H9 (cell line): ENCODE results near the gene RCAN2. TPM values are rescaled to one million over a fixed set of nuclear protein-coding genes. Genes with fewer than 3 reads are reported as not detected.

Experiments
- DNase-seq: peaks from one replicate; pipeline ENCODE4 v3.0.0-alpha.2; 2017
- H2AFZ ChIP-seq: one replicate; pipeline ENCODE4 v1.6.1; 2013; ENCODE audit warnings: mild to moderate bottlenecking, low read length, control low read depth, moderate library complexity
- H2AK5ac ChIP-seq: 2 replicates; pipeline ENCODE4 v1.6.1; 2013; ENCODE audit warnings: low read length, control low read depth, mixed read lengths; ENCODE audit not compliant: insufficient read length
- H2BK120ac ChIP-seq: one replicate; pipeline ENCODE4 v1.6.1; 2013; ENCODE audit warnings: low read depth, mild to moderate bottlenecking, low read length, control low read depth, inconsistent platforms; ENCODE audit not compliant: poor library complexity, severe bottlenecking
- H2BK12ac ChIP-seq: 2 replicates; pipeline ENCODE4 v1.6.1; 2013; ENCODE audit warnings: low read length, control low read depth, mixed read lengths, low read depth; ENCODE audit not compliant: insufficient read length
- H2BK15ac ChIP-seq: 2 replicates; pipeline ENCODE4 v1.6.1; 2013; ENCODE audit warnings: low read depth, low read length, control low read depth
- H2BK20ac ChIP-seq: one replicate; pipeline ENCODE4 v1.6.1; 2013; ENCODE audit warnings: low read depth, mild to moderate bottlenecking, low read length, control low read depth, inconsistent platforms; ENCODE audit not compliant: poor library complexity, severe bottlenecking
- H2BK5ac ChIP-seq: 2 replicates; pipeline ENCODE4 v1.6.1; 2013; ENCODE audit warnings: low read length, control low read depth, mixed read lengths; ENCODE audit not compliant: insufficient read length
- H3K14ac ChIP-seq: 2 replicates; pipeline ENCODE4 v1.6.1; 2013; ENCODE audit warnings: low read length, control low read depth; ENCODE audit not compliant: insufficient read depth
- H3K18ac ChIP-seq: 2 replicates; pipeline ENCODE4 v1.6.1; 2013; ENCODE audit warnings: low read depth, mild to moderate bottlenecking, mixed read lengths, low read length, control low read depth; ENCODE audit not compliant: insufficient read length
- H3K23ac ChIP-seq: 2 replicates; pipeline ENCODE4 v1.6.1; 2013; ENCODE audit warnings: low read length, control low read depth, mixed read lengths, low read depth; ENCODE audit not compliant: insufficient read length
- H3K23me2 ChIP-seq: 2 replicates; pipeline ENCODE4 v1.6.1; 2013; ENCODE audit warnings: low read depth, mild to moderate bottlenecking, mixed read lengths, low read length, control low read depth; ENCODE audit not compliant: insufficient read length, poor library complexity, severe bottlenecking
- H3K27ac ChIP-seq: 2 replicates; pipeline ENCODE4 v1.5.1; 2013; ENCODE audit warnings: low read length, control low read depth, mixed read lengths, low read depth; ENCODE audit not compliant: insufficient read length
- H3K27me3 ChIP-seq: 2 replicates; pipeline ENCODE4 v1.6.1; 2013; ENCODE audit warnings: low read length, control low read depth, inconsistent platforms; ENCODE audit not compliant: insufficient read depth
- H3K4ac ChIP-seq: 2 replicates; pipeline ENCODE4 v1.6.1; 2013; ENCODE audit warnings: low read depth, mild to moderate bottlenecking, control low read depth, inconsistent platforms, low read length, moderate library complexity
- H3K4me1 ChIP-seq: 2 replicates; pipeline ENCODE4 v1.6.1; 2013; ENCODE audit warnings: low read length, control low read depth, inconsistent platforms; ENCODE audit not compliant: insufficient read depth
- H3K4me2 ChIP-seq: 2 replicates; pipeline ENCODE4 v1.6.1; 2013; ENCODE audit warnings: low read length, control low read depth, mixed read lengths; ENCODE audit not compliant: insufficient read length, insufficient read depth
- H3K56ac ChIP-seq: 2 replicates; pipeline ENCODE4 v1.6.1; 2013; ENCODE audit warnings: low read depth, mild to moderate bottlenecking, mixed read lengths, low read length, control low read depth; ENCODE audit not compliant: insufficient read length
- H3K79me1 ChIP-seq: 2 replicates; pipeline ENCODE4 v1.6.1; 2013; ENCODE audit warnings: low read depth, mild to moderate bottlenecking, moderate library complexity, low read length, control low read depth, inconsistent platforms; ENCODE audit not compliant: insufficient read depth, poor library complexity, severe bottlenecking
- H3K79me2 ChIP-seq: 2 replicates; pipeline ENCODE4 v1.6.1; 2013; ENCODE audit warnings: low read length, control low read depth, inconsistent platforms; ENCODE audit not compliant: insufficient read depth
- H3K9ac ChIP-seq: 2 replicates; pipeline ENCODE4 v1.6.1; 2013; ENCODE audit warnings: low read length, control low read depth, mixed read lengths; ENCODE audit not compliant: insufficient read length; ENCODE audit errors: extremely low read depth
- H3K9me3 ChIP-seq: one replicate; pipeline ENCODE4 v1.6.1; 2013; ENCODE audit warnings: low read depth, low read length, inconsistent platforms; ENCODE audit not compliant: control insufficient read depth
- H3T11ph ChIP-seq: one replicate; pipeline ENCODE4 v1.6.1; 2013; ENCODE audit warnings: mild to moderate bottlenecking, low read length, control low read depth, inconsistent platforms
- H4K20me1 ChIP-seq: one replicate; pipeline ENCODE4 v1.6.1; 2013; ENCODE audit not compliant: control insufficient read depth, insufficient read length, insufficient read depth
- H4K5ac ChIP-seq: 2 replicates; pipeline ENCODE4 v1.6.1; 2013; ENCODE audit warnings: low read depth, mild to moderate bottlenecking, mixed read lengths, low read length, control low read depth; ENCODE audit not compliant: insufficient read length
- H4K8ac ChIP-seq: replicated peaks from 2 replicates; pipeline ENCODE4 v1.6.1; 2013; ENCODE audit warnings: low read length, control low read depth, mixed read lengths, low read depth; ENCODE audit not compliant: insufficient read length
- H4K91ac ChIP-seq: 2 replicates; pipeline ENCODE4 v1.6.1; 2013; ENCODE audit warnings: low read depth, mild to moderate bottlenecking, moderate library complexity, mixed read lengths, low read length, control low read depth; ENCODE audit not compliant: insufficient read length
- H3K27ac Mint-ChIP-seq, 3 experiments: 2 replicates in 2 of 3; 3 replicates in 1 of 3; pipeline ENCODE4 v1.8.0; 2020 to 2021; ENCODE audit warnings: mixed read lengths in 3 of 3, mild to moderate bottlenecking in 1 of 3, moderate library complexity in 1 of 3
- H3K27me3 Mint-ChIP-seq: 2 replicates; pipeline ENCODE4 v1.8.0; 2021; ENCODE audit warnings: low read depth, mild to moderate bottlenecking, moderate library complexity, mixed read lengths
- H3K36me3 Mint-ChIP-seq, 3 experiments: 2 replicates in 2 of 3; 3 replicates in 1 of 3; pipeline ENCODE4 v1.8.0; 2020 to 2021; ENCODE audit warnings: low read depth in 3 of 3, mixed read lengths in 3 of 3; ENCODE audit not compliant: insufficient read depth in 1 of 3
- H3K4me1 Mint-ChIP-seq, 2 experiments: 2 replicates each; pipeline ENCODE4 v1.8.0; 2020; ENCODE audit warnings: mixed read lengths in 2 of 2
- H3K4me3 Mint-ChIP-seq, 2 experiments: 2 replicates in 1 of 2; 3 replicates in 1 of 2; pipeline ENCODE4 v1.8.0; 2020 to 2021; ENCODE audit warnings: mild to moderate bottlenecking in 2 of 2, mixed read lengths in 2 of 2, moderate library complexity in 1 of 2
- H3K9me3 Mint-ChIP-seq, 2 experiments: 2 replicates in 1 of 2; 3 replicates in 1 of 2; pipeline ENCODE4 v1.8.0; 2020; ENCODE audit warnings: mild to moderate bottlenecking in 2 of 2, mixed read lengths in 2 of 2, moderate library complexity in 1 of 2
- WGBS: extraction: QIAGEN DNeasy Blood & Tissue Kit; methylation state at CpG from one replicate; pipeline ENCODE4 v1.1.7; 2013; ENCODE audit warnings: missing lambda C conversion rate, low lambda C conversion rate, mixed read lengths; ENCODE audit not compliant: insufficient read length; ENCODE audit errors: extremely low coverage; 5-methylcytosine and 5-hydroxymethylcytosine counted together
- total RNA-seq: library from RNA; stranded (reverse); gene quantifications from 2 replicates; pipeline ENCODE4 v1.2.1, GENCODE V29; 2021
- TF ChIP-seq, protein P1 (sequence below): fragments of 200-600 bp; sonication (generic); conservative IDR thresholded peaks from 3 replicates; pipeline ENCODE4 v1.8.0; 2021; ENCODE audit warnings: antibody characterized with exemption, mild to moderate bottlenecking

RCAN2 gene
- total RNA-seq, 1 experiment from 2014 or later, result 3.0 TPM

DNA sequence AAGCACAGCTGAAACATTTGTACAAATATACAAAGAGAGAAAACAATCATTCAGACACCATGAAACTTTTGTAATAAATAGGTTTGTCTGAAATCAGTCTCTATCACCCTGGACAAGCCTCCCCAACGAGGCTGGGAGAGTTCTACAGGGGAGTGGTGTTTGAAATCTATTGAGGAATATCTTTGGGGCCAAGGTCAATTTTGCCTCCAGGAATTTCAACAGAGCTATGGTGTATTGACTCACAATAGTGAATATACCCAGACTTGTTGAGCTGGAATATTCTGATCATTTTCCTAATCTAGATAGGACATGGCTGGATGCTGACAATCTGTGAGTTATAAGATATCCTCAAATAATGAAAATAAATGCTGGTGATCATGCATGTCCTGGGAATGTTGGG is 269.0 kb downstream of the RCAN2 start:
- TF ChIP-seq, protein P1, sequence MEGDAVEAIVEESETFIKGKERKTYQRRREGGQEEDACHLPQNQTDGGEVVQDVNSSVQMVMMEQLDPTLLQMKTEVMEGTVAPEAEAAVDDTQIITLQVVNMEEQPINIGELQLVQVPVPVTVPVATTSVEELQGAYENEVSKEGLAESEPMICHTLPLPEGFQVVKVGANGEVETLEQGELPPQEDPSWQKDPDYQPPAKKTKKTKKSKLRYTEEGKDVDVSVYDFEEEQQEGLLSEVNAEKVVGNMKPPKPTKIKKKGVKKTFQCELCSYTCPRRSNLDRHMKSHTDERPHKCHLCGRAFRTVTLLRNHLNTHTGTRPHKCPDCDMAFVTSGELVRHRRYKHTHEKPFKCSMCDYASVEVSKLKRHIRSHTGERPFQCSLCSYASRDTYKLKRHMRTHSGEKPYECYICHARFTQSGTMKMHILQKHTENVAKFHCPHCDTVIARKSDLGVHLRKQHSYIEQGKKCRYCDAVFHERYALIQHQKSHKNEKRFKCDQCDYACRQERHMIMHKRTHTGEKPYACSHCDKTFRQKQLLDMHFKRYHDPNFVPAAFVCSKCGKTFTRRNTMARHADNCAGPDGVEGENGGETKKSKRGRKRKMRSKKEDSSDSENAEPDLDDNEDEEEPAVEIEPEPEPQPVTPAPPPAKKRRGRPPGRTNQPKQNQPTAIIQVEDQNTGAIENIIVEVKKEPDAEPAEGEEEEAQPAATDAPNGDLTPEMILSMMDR, result no peak
- Histone ChIP-seq H3K9me3 (no peaks in the 10 kb centered on the region), H4K8ac (no peak overlapping the region), H3K56ac (no peak overlapping the region), H4K20me1 (no peaks in the 10 kb centered on the region), H3K27me3 (no peaks in the 10 kb centered on the region), H3K14ac (no peak overlapping the region), H3T11ph (no peak overlapping the region), H3K4me2 (no peak overlapping the region), H3K79me1 (no peaks in the 10 kb centered on the region), H3K4ac (no peak overlapping the region), H2BK5ac (no peak overlapping the region), H2BK120ac (no peak overlapping the region), H3K27ac (no peak overlapping the region), H3K23ac (no peak overlapping the region), H4K5ac (no peak overlapping the region), H2AFZ (no peak overlapping the region), H2BK12ac (no peak overlapping the region), H2BK15ac (no peak overlapping the region), H2AK5ac (no peak overlapping the region), H3K4me1 (no peaks in the 10 kb centered on the region), H3K23me2 (no peaks in the 10 kb centered on the region), H3K79me2 (no peaks in the 10 kb centered on the region), H3K18ac (no peak overlapping the region), H3K9ac (no peak overlapping the region), H2BK20ac (no peak overlapping the region), H4K91ac (no peak overlapping the region)
- no CpG with 5 or more reads among the region's 1 CpG for WGBS
- H3K27ac Mint-ChIP-seq, result no peak overlapping the region
- H3K9me3 Mint-ChIP-seq, result no peaks in the 10 kb centered on the region; a peak in 1 of 5 replicates
- H3K27me3 Mint-ChIP-seq, result peaks cover 6% of the 10 kb centered on the region
- peaks cover 4% of the 10 kb centered on the region in 2 experiments for H3K4me1 Mint-ChIP-seq
- DNase-seq, result no peak
- H3K36me3 Mint-ChIP-seq, result no peaks in the 10 kb centered on the region; a peak in 1 of 7 replicates
- no peak overlapping the region for H3K4me3 Mint-ChIP-seq
